GM12878 (cell line): ENCODE data around the gene ZKSCAN8.

Experiments used
- KDM1A ChIP-seq: fragments of 200-600 bp; sonication (generic); IDR thresholded peaks from 2 replicates; pipeline ENCODE4 v1.6.1; 2016; ENCODE audit warnings: borderline replicate concordance
- NR2C2 ChIP-seq: IDR thresholded peaks from 2 replicates; pipeline ENCODE4 v1.6.1; 2011; ENCODE audit warnings: borderline replicate concordance, low read depth; ENCODE audit not compliant: control insufficient read depth, insufficient read length
- SMARCA5 ChIP-seq: fragments of 450-650 bp; IDR thresholded peaks from 2 replicates; pipeline ENCODE4 v1.6.1; 2017; ENCODE audit warnings: mild to moderate bottlenecking
- TF ChIP-seq, protein P1 (sequence below), 3 experiments: IDR thresholded peaks in 2 of 3; conservative IDR thresholded peaks in 1 of 3; 2 replicates each; pipeline ENCODE4 v1.5.1; 2011; ENCODE audit warnings: low read depth in 3 of 3, low read length in 3 of 3, mild to moderate bottlenecking in 3 of 3, control low read depth in 2 of 3, moderate library complexity in 2 of 3, inconsistent platforms in 1 of 3, mixed read lengths in 1 of 3; ENCODE audit not compliant: control insufficient read depth in 2 of 3, insufficient read depth in 1 of 3; ENCODE audit errors: extremely low read depth in 1 of 3

DNA sequence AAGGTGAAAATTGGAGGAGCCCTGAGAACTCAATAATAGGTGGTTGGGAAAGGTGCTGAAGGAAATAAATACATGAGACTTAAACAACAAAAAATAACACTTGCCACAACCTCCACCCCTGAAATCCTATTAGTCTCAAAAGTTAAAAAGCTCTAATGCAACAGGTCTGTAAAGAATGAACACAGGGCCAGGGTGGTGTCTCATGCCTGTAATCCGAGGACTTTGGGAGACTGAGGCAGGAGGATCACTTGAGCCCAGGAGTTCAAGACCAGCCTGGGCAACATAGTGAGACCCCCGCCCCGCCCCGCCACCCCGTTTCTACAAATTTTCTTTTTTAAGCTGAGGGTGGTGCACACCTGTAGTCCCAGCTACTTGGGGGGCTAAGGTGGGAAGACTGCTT is 1.1 kb upstream of the ZKSCAN8 start:
- no peak for TF ChIP-seq SMARCA5
- TF ChIP-seq NR2C2 = no peak
- TF ChIP-seq KDM1A = no peak
- TF ChIP-seq, protein P1, sequence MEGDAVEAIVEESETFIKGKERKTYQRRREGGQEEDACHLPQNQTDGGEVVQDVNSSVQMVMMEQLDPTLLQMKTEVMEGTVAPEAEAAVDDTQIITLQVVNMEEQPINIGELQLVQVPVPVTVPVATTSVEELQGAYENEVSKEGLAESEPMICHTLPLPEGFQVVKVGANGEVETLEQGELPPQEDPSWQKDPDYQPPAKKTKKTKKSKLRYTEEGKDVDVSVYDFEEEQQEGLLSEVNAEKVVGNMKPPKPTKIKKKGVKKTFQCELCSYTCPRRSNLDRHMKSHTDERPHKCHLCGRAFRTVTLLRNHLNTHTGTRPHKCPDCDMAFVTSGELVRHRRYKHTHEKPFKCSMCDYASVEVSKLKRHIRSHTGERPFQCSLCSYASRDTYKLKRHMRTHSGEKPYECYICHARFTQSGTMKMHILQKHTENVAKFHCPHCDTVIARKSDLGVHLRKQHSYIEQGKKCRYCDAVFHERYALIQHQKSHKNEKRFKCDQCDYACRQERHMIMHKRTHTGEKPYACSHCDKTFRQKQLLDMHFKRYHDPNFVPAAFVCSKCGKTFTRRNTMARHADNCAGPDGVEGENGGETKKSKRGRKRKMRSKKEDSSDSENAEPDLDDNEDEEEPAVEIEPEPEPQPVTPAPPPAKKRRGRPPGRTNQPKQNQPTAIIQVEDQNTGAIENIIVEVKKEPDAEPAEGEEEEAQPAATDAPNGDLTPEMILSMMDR (IDR thresholded peaks at IDR 0.05 in 2 of 3, conservative IDR thresholded peaks at IDR 0.05 in 1 of 3; ENCODE audit: control insufficient read depth in 2 of 3, extremely low read depth in 1 of 3, insufficient read depth in 1 of 3, low read depth in 3 of 3, low read length in 3 of 3) = no peak
